ENCODE measurements around the gene TEC. TPM values are rescaled to one million over a fixed set of nuclear protein-coding genes. Genes with fewer than 3 reads are reported as not detected.

TEC gene
- total and polyA plus RNA-seq, 9 of the 15 experiments (the other 6 are each of a cell fraction or from before 2014, with no cell fraction given): 5.3 to 14.7 (median 8.8) TPM

DNA sequence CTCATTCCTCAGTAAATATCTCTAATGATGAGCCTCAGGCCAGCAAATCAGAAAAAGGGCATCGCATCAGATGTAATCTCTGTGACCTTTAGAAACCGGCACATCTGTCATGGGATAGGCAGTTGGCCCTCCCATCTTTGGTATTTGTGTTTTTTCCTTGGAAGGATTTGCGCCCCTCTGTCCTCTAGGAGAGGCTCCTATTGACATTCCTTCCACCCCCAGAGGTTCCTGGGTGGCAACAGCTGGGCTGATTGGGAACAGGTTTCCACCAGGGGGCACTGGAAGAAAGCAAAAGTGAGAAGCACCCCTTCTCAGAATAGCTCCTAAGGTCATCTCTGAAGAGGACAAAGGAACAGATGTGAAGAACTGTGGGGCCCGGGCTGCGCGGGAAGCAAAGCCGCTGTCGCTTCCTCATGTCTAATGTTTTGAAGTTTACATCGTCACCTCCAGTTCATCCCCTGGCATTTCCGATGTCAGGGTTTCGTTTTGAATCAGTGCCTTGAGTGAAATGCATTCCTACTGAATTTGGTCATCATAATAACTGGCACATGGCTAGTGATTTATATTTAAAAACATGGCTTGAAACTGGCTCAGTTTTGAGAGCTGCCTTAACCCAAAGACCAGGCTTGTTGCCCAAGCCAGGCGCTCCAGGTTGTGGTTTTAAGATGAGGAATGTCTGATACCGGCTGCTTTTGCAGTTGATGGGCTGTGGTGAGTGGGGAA is 141.8 kb downstream of the TEC start (continued):
- TF ChIP-seq, protein P1, sequence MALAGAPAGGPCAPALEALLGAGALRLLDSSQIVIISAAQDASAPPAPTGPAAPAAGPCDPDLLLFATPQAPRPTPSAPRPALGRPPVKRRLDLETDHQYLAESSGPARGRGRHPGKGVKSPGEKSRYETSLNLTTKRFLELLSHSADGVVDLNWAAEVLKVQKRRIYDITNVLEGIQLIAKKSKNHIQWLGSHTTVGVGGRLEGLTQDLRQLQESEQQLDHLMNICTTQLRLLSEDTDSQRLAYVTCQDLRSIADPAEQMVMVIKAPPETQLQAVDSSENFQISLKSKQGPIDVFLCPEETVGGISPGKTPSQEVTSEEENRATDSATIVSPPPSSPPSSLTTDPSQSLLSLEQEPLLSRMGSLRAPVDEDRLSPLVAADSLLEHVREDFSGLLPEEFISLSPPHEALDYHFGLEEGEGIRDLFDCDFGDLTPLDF (CRISPR knock-in tag; IDR thresholded peaks at IDR 0.05): 0 out of 2 replicates have a peak, but pooled peaks have one; percentile 42
- TF ChIP-seq DEAF1 (CRISPR knock-in tag; IDR thresholded peaks at IDR 0.05) (peak; percentile 66), NRF1 (conservative IDR thresholded peaks at IDR 0.05 in 1 of 2, IDR thresholded peaks at IDR 0.05 in 1 of 2) (peak; percentile 54 to 59; a peak in 3 of 4 replicates), KDM1A (IDR thresholded peaks at IDR 0.05) (peak; percentile 58 to 70; a peak in 3 of 4 replicates), TEAD1 (CRISPR knock-in tag; IDR thresholded peaks at IDR 0.05) (peak in 1 of 2 experiments; percentile 78; a peak in 1 of 4 replicates), ZNF174 (CRISPR knock-in tag; IDR thresholded peaks at IDR 0.05) (no peak), KLF16 (IDR thresholded peaks at IDR 0.05) (peak; percentile 61), EP300 (IDR thresholded peaks at IDR 0.05; ENCODE audit: low read length) (no peak), EGR1 (conservative IDR thresholded peaks at IDR 0.05) (0 out of 2 replicates have a peak, but pooled peaks have one; percentile 6), LCOR (CRISPR knock-in tag; IDR thresholded peaks at IDR 0.05) (peak; percentile 37; the same call in 1 of the 2 replicates), RB1 (IDR thresholded peaks at IDR 0.05; ENCODE audit: low read depth) (peak; percentile 56; the same call in 1 of the 2 replicates), ZNF589 (CRISPR knock-in tag; IDR thresholded peaks at IDR 0.05; ENCODE audit: low read depth) (0 out of 2 replicates have a peak, but pooled peaks have one; percentile 38), MECOM (CRISPR knock-in tag; IDR thresholded peaks at IDR 0.05) (peak; percentile 23; the same call in 1 of the 2 replicates), ETV5 (CRISPR knock-in tag; IDR thresholded peaks at IDR 0.05; ENCODE audit: low read depth) (0 out of 2 replicates have a peak, but pooled peaks have one; percentile 24), CC2D1A (IDR thresholded peaks at IDR 0.05) (peak; percentile 80), CXXC5 (CRISPR knock-in tag; IDR thresholded peaks at IDR 0.05) (peak; percentile 50), RAD21 (CRISPR knock-in tag; conservative IDR thresholded peaks at IDR 0.05 in 1 of 2, IDR thresholded peaks at IDR 0.05 in 1 of 2) (peak; percentile 83 to 91)
- TF ChIP-seq, protein P2, sequence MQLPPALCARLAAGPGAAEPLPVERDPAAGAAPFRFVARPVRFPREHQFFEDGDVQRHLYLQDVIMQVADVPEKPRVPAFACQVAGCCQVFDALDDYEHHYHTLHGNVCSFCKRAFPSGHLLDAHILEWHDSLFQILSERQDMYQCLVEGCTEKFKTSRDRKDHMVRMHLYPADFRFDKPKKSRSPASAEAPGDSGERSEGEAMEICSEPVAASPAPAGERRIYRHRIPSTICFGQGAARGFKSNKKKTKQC (CRISPR knock-in tag; IDR thresholded peaks at IDR 0.05): peak; percentile 54; the same call in 1 of the 2 replicates
- TF ChIP-seq, protein P3, sequence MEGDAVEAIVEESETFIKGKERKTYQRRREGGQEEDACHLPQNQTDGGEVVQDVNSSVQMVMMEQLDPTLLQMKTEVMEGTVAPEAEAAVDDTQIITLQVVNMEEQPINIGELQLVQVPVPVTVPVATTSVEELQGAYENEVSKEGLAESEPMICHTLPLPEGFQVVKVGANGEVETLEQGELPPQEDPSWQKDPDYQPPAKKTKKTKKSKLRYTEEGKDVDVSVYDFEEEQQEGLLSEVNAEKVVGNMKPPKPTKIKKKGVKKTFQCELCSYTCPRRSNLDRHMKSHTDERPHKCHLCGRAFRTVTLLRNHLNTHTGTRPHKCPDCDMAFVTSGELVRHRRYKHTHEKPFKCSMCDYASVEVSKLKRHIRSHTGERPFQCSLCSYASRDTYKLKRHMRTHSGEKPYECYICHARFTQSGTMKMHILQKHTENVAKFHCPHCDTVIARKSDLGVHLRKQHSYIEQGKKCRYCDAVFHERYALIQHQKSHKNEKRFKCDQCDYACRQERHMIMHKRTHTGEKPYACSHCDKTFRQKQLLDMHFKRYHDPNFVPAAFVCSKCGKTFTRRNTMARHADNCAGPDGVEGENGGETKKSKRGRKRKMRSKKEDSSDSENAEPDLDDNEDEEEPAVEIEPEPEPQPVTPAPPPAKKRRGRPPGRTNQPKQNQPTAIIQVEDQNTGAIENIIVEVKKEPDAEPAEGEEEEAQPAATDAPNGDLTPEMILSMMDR (IDR thresholded peaks at IDR 0.05 in 2 of 3, conservative IDR thresholded peaks at IDR 0.05 in 1 of 3; ENCODE audit: insufficient read depth in 2 of 3, low read depth in 1 of 3, low read length in 3 of 3): peak; percentile 81 to 88 (median 86)
- TF ChIP-seq, protein P4, sequence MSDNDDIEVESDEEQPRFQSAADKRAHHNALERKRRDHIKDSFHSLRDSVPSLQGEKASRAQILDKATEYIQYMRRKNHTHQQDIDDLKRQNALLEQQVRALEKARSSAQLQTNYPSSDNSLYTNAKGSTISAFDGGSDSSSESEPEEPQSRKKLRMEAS (CRISPR knock-in tag; IDR thresholded peaks at IDR 0.05): peak; percentile 83
- TF ChIP-seq, protein P5, sequence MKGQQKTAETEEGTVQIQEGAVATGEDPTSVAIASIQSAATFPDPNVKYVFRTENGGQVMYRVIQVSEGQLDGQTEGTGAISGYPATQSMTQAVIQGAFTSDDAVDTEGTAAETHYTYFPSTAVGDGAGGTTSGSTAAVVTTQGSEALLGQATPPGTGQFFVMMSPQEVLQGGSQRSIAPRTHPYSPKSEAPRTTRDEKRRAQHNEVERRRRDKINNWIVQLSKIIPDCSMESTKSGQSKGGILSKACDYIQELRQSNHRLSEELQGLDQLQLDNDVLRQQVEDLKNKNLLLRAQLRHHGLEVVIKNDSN (CRISPR knock-in tag; IDR thresholded peaks at IDR 0.05): 0 out of 2 replicates have a peak, but pooled peaks have one; percentile 9

Data from K562 (cell line).